CD4-positive, alpha-beta T cell treated with Interleukin-6 for 4 hours (primary cell): ENCODE data around the gene CA5A.
A peak's percentile ranks its signal among the peaks of the same experiment; 100 is the strongest.

ENCODE experiments used
- DNase-seq: peaks from one replicate; pipeline ENCODE4 v3.0.0-alpha.2; 2020; ENCODE audit warnings: mixed read lengths

CA5A gene

GRCh38 chr16:87961623-87962022, 25.3 kb upstream of the CA5A start:
- no peak for DNase-seq

- no peak for DNase-seq
These were observed 24.5 kb upstream of the CA5A start for GRCh38 chr16:87960852-87961251.

GRCh38 chr16:87960296-87960695, 24.0 kb upstream of the CA5A start:
- DNase-seq = no peak

GRCh38 chr16:87959391-87959990, 23.2 kb upstream of the CA5A start:
- DNase-seq = no peak

- no peak for DNase-seq
These were observed 22.3 kb upstream of the CA5A start for GRCh38 chr16:87958632-87959031.

- no peak for DNase-seq
These were observed 21.2 kb upstream of the CA5A start for GRCh38 chr16:87957296-87958094.

GRCh38 chr16:87956365-87957231, 20.3 kb upstream of the CA5A start:
- peak; percentile 76 for DNase-seq

GRCh38 chr16:87956098-87956364, 19.7 kb upstream of the CA5A start:
- DNase-seq = no peak

- DNase-seq = no peak
These were observed 19.2 kb upstream of the CA5A start for GRCh38 chr16:87955302-87956097.

- DNase-seq = no peak
These were observed 18.5 kb upstream of the CA5A start for GRCh38 chr16:87954826-87955225.

- DNase-seq = no peak
These were observed 18.0 kb upstream of the CA5A start for GRCh38 chr16:87954361-87954760.

- DNase-seq = no peak
These were observed 17.2 kb upstream of the CA5A start for GRCh38 chr16:87953308-87954215.

- no peak for DNase-seq
These were observed 16.4 kb upstream of the CA5A start for GRCh38 chr16:87952751-87953150.

GRCh38 chr16:87951552-87952538, 15.5 kb upstream of the CA5A start:
- DNase-seq = peak; percentile 21

GRCh38 chr16:87950765-87951551, 14.6 kb upstream of the CA5A start, which contains the start of gene BANP:
Gene BANP, plus strand, starts transcription at chr16:87951434. Its CDS starts 23,682 bp downstream, at chr16:87975116.
- peak; percentile 97 for DNase-seq

GRCh38 chr16:87949071-87949744, 12.9 kb upstream of the CA5A start:
- no peak for DNase-seq

GRCh38 chr16:87948735-87949070, 12.4 kb upstream of the CA5A start:
- DNase-seq = no peak

GRCh38 chr16:87948119-87948545, 11.8 kb upstream of the CA5A start:
- DNase-seq = no peak
